Neural progenitor cell (in vitro differentiated cells): Measurements from ENCODE around the gene PLS3. TPM values are rescaled to one million over a fixed set of nuclear protein-coding genes. Genes with fewer than 3 reads are reported as not detected.

Experiments used
- DNase-seq: peaks from one replicate; pipeline ENCODE4 v3.0.0-alpha.2; 2016; ENCODE audit warnings: low spot score
- H2AFZ ChIP-seq: fragments of 200-600 bp; sonication (generic); replicated peaks from 2 replicates; pipeline ENCODE4 v1.6.1; 2016; ENCODE audit warnings: antibody characterized with exemption
- H3F3A ChIP-seq: fragments of 200-600 bp; sonication (generic); 2 replicates; pipeline ENCODE4 v1.6.1; 2016; ENCODE audit warnings: antibody characterized with exemption, low read depth
- H3K27ac ChIP-seq: fragments of 200-600 bp; sonication (generic); 2 replicates; pipeline ENCODE4 v1.5.1; 2016; ENCODE audit warnings: mild to moderate bottlenecking
- H3K27me3 ChIP-seq: fragments of 200-600 bp; sonication (generic); 2 replicates; pipeline ENCODE4 v1.6.1; 2016; ENCODE audit warnings: mild to moderate bottlenecking, moderate library complexity
- H3K36me3 ChIP-seq: fragments of 200-600 bp; sonication (generic); 2 replicates; pipeline ENCODE4 v1.5.1; 2016
- H3K4me1 ChIP-seq: fragments of 200-600 bp; sonication (generic); 2 replicates; pipeline ENCODE4 v1.6.1; 2016; ENCODE audit warnings: mixed run types
- H3K4me2 ChIP-seq: fragments of 200-600 bp; sonication (generic); 2 replicates; pipeline ENCODE4 v1.6.1; 2016
- H3K4me3 ChIP-seq: fragments of 200-600 bp; sonication (generic); 2 replicates; pipeline ENCODE4 v1.5.1; 2016
- H3K79me2 ChIP-seq: fragments of 200-600 bp; sonication (generic); 2 replicates; pipeline ENCODE4 v1.6.1; 2016; ENCODE audit warnings: low read depth
- H3K9ac ChIP-seq: fragments of 200-600 bp; sonication (generic); 2 replicates; pipeline ENCODE4 v1.6.1; 2016
- H3K9me3 ChIP-seq: fragments of 200-600 bp; sonication (generic); 2 replicates; pipeline ENCODE4 v1.5.1; 2016; ENCODE audit warnings: low read depth
- H4K20me1 ChIP-seq: fragments of 200-600 bp; sonication (generic); 2 replicates; pipeline ENCODE4 v1.6.1; 2016; ENCODE audit warnings: low read depth
- H3K27ac Mint-ChIP-seq: 3 replicates; pipeline ENCODE4 v1.8.0; 2021; ENCODE audit warnings: mixed read lengths
- H3K27me3 Mint-ChIP-seq: 2 replicates; pipeline ENCODE4 v1.8.0; 2022; ENCODE audit warnings: low read depth, mild to moderate bottlenecking, inconsistent platforms, moderate library complexity, mixed read lengths; ENCODE audit not compliant: insufficient read depth
- H3K36me3 Mint-ChIP-seq: 3 replicates; pipeline ENCODE4 v1.8.0; 2021; ENCODE audit warnings: mixed read lengths
- H3K4me1 Mint-ChIP-seq: 3 replicates; pipeline ENCODE4 v1.8.0; 2021; ENCODE audit warnings: mixed read lengths
- H3K4me3 Mint-ChIP-seq: 3 replicates; pipeline ENCODE4 v1.8.0; 2021; ENCODE audit warnings: mild to moderate bottlenecking, moderate library complexity, mixed read lengths
- H3K9me3 Mint-ChIP-seq: 3 replicates; pipeline ENCODE4 v1.8.0; 2020; ENCODE audit warnings: mixed read lengths
- CTCF ChIP-seq: fragments of 200-600 bp; sonication (generic); IDR thresholded peaks from 2 replicates; pipeline ENCODE4 v1.5.1; 2017; ENCODE audit warnings: antibody characterized with exemption, mild to moderate bottlenecking
- EZH2 ChIP-seq: fragments of 200-600 bp; sonication (generic); IDR thresholded peaks from 2 replicates; pipeline ENCODE4 v1.6.1; 2017; ENCODE audit warnings: antibody characterized with exemption, mild to moderate bottlenecking, moderate library complexity
- EZH2phosphoT487 ChIP-seq: fragments of 200-600 bp; sonication (generic); IDR thresholded peaks from 2 replicates; pipeline ENCODE4 v1.6.1; 2017; ENCODE audit warnings: antibody characterized with exemption
- total RNA-seq: library from RNA; depleted of rRNA; stranded (reverse); fragments of >200 nt; gene quantifications from 2 replicates; pipeline ENCODE4 v1.2.3, GENCODE V29; 2015; ENCODE audit warnings: low replicate concordance

The PLS3 gene
- total RNA-seq, 1 donor from 2014 or later: 222 TPM

DNA sequence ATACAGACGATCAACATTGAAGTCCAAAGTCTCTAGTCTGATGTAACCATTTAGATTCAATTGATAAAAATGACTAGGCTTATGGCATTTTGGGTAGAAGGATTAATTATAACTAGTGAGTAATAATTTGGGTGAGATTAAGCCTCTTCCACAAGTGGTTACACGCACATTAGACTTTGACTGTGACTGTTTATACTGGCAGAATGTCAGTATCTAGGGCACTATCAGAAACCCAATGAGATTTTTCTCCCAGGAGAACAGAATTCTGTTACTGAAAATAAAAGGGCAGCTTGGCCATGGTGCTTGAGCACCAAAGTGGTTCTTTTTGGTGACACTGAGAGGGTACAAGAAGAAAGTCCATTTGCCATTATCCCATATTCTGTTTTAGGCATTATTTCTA, 3.3 kb downstream of the PLS3 start:
- no peak overlapping the region for H3K4me3 Mint-ChIP-seq
- no peaks in the 10 kb centered on the region for H3K27me3 ChIP-seq
- H3K79me2 ChIP-seq: peaks cover 79% of the 10 kb centered on the region
- no peak overlapping the region for H3K27ac Mint-ChIP-seq
- H3K27me3 Mint-ChIP-seq: peaks cover 7% of the 10 kb centered on the region
- peaks cover 3% of the 10 kb centered on the region for H4K20me1 ChIP-seq
- H3K4me2 ChIP-seq: no peak overlapping the region
- peaks cover 20% of the 10 kb centered on the region for H3K4me1 Mint-ChIP-seq
- peaks cover 13% of the 10 kb centered on the region for H3K4me1 ChIP-seq
- H3K27ac ChIP-seq: no peak overlapping the region
- H3K9me3 ChIP-seq: no peaks in the 10 kb centered on the region
- no peaks in the 10 kb centered on the region for H3K36me3 ChIP-seq
- no peak for DNase-seq
- H3K9ac ChIP-seq: no peak overlapping the region
- H3F3A ChIP-seq: peaks cover 19% of the 10 kb centered on the region
- no peak overlapping the region for H2AFZ ChIP-seq
- H3K9me3 Mint-ChIP-seq: no peaks in the 10 kb centered on the region
- H3K36me3 Mint-ChIP-seq: peaks cover 8% of the 10 kb centered on the region
- TF ChIP-seq EZH2: no peak
- TF ChIP-seq CTCF: no peak
- no peak for TF ChIP-seq EZH2phosphoT487
- no peak overlapping the region for H3K4me3 ChIP-seq

- DNase-seq: no peak
- no peak overlapping the region for H3K4me3 Mint-ChIP-seq
- peaks cover 13% of the 10 kb centered on the region for H3K4me1 ChIP-seq
- no peak for TF ChIP-seq EZH2phosphoT487
- no peak for TF ChIP-seq CTCF
- H3K36me3 ChIP-seq: no peaks in the 10 kb centered on the region
- no peak overlapping the region for H3K9ac ChIP-seq
- H3K9me3 Mint-ChIP-seq: no peaks in the 10 kb centered on the region
- peaks cover 13% of the 10 kb centered on the region for H3K4me1 Mint-ChIP-seq
- no peak overlapping the region for H3K27ac Mint-ChIP-seq
- peaks cover 12% of the 10 kb centered on the region for H3K36me3 Mint-ChIP-seq
- H3F3A ChIP-seq: peaks cover 14% of the 10 kb centered on the region
- H3K27me3 ChIP-seq: no peaks in the 10 kb centered on the region
- H3K27me3 Mint-ChIP-seq: peaks cover 5% of the 10 kb centered on the region
- H3K4me2 ChIP-seq: no peak overlapping the region
- no peaks in the 10 kb centered on the region for H3K9me3 ChIP-seq
- H4K20me1 ChIP-seq: peaks cover 3% of the 10 kb centered on the region
- H3K27ac ChIP-seq: no peak overlapping the region
- peaks cover 93% of the 10 kb centered on the region for H3K79me2 ChIP-seq
- no peak overlapping the region for H2AFZ ChIP-seq
- no peak overlapping the region for H3K4me3 ChIP-seq
Measured at GRCh38 chrX:115565888-115566287, 4.9 kb downstream of the PLS3 start.

DNA sequence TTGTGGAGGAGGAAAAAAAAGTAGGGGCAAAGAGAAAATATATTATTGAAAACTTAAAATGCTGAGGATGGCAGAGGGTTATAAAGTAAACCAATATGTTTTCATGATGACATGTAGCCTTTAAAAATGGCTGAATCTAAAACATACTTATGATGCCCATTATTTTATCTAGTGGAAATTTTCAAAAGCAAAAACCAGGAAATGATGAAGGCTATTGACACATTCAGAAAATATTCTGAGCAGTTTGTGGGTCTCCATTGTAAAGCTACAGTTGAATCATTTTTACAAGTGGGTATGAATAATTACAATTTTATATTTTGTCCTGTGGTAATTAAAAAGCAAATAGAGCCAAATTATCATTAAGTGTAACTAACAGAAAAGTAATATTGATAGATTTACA, 10.7 kb downstream of the PLS3 start:
- H3K4me1 Mint-ChIP-seq: no peaks in the 10 kb centered on the region

More for the DNA sequence above, 10.7 kb downstream of the PLS3 start:
- Histone ChIP-seq H3K4me2 (no peak overlapping the region), H3K36me3 (no peaks in the 10 kb centered on the region), H3K9ac (no peak overlapping the region), H3K9me3 (no peaks in the 10 kb centered on the region), H3K27ac (no peak overlapping the region), H4K20me1 (no peaks in the 10 kb centered on the region), H3K4me1 (no peaks in the 10 kb centered on the region), H2AFZ (no peak overlapping the region), H3F3A (peaks cover 4% of the 10 kb centered on the region), H3K27me3 (no peaks in the 10 kb centered on the region), H3K4me3 (no peak overlapping the region), H3K79me2 (peaks cover 80% of the 10 kb centered on the region)
- Mint-ChIP-seq H3K4me3 (no peak overlapping the region), H3K9me3 (no peaks in the 10 kb centered on the region), H3K27me3 (peaks cover 5% of the 10 kb centered on the region), H3K36me3 (peaks cover 25% of the 10 kb centered on the region), H3K27ac (no peak overlapping the region)
- TF ChIP-seq EZH2 (no peak), CTCF (no peak), EZH2phosphoT487 (no peak)
- DNase-seq: no peak
